Measurements from ENCODE around the gene PFKFB1.

DNA sequence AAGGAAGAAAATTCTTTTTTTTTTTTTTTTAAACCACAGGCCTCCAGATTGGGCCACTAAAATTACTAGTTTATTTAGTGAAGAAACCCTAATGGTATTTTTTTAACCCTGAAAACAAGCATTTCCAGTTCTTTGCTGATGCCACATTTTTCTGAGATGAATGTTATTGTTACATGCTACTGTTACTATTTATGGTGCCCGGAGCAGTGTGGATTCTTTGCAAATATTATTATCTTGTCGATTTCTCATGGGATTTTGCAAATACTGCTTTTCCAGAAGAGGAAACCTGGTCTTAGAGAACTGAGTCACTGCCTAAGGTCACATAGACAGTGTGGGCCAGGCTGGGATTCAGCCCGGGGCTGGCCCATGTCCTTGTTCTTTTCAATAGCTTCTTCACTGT, 45.5 kb upstream of the PFKFB1 start:
- TF ChIP-seq, protein P1, sequence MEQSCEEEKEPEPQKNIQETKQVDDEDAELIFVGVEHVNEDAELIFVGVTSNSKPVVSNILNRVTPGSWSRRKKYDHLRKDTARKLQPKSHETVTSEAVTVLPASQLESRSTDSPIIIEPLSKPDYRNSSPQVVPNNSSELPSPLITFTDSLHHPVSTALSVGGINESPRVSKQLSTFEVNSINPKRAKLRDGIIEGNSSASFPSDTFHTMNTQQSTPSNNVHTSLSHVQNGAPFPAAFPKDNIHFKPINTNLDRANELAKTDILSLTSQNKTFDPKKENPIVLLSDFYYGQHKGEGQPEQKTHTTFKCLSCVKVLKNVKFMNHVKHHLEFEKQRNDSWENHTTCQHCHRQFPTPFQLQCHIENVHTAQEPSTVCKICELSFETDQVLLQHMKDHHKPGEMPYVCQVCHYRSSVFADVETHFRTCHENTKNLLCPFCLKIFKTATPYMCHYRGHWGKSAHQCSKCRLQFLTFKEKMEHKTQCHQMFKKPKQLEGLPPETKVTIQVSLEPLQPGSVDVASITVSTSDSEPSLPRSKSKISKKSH (CRISPR knock-in tag; IDR thresholded peaks at IDR 0.05; ENCODE audit: borderline replicate concordance), result no peak
- TF ChIP-seq GTF2F1 (IDR thresholded peaks at IDR 0.05; ENCODE audit: low read length), result no peak
- TF ChIP-seq REPIN1 (CRISPR knock-in tag; IDR thresholded peaks at IDR 0.05; ENCODE audit: borderline replicate concordance, low read depth), result no peak
- TF ChIP-seq ZFP82 (CRISPR knock-in tag; IDR thresholded peaks at IDR 0.05; ENCODE audit: borderline replicate concordance), result no peak
- TF ChIP-seq NFYB (CRISPR knock-in tag; IDR thresholded peaks at IDR 0.05), result no peak

Data from HepG2 (cell line).